ENCODE results near the gene WNT4.

WNT4 gene

GRCh38 chr1:22129501-22130117 lies 13.3 kb downstream of the WNT4 start:
- DNase-seq (ENCODE audit: low spot score), result no peak

GRCh38 chr1:22128392-22128791 lies 14.5 kb downstream of the WNT4 start:
- no peak for DNase-seq (ENCODE audit: low spot score)

GRCh38 chr1:22127731-22128130 lies 15.2 kb downstream of the WNT4 start:
- no peak for DNase-seq (ENCODE audit: low spot score)

GRCh38 chr1:22127248-22127647 lies 15.6 kb downstream of the WNT4 start:
- no peak for DNase-seq (ENCODE audit: low spot score)

GRCh38 chr1:22126531-22126930 lies 16.4 kb downstream of the WNT4 start:
- no peak for DNase-seq (ENCODE audit: low spot score)

- no peak for DNase-seq (ENCODE audit: low spot score)
These were observed 18.2 kb downstream of the WNT4 start for GRCh38 chr1:22124592-22125229.

GRCh38 chr1:22123901-22124404 lies 18.9 kb downstream of the WNT4 start:
- DNase-seq (ENCODE audit: low spot score), result no peak

- no peak for DNase-seq (ENCODE audit: low spot score)
These were observed 19.9 kb downstream of the WNT4 start for GRCh38 chr1:22123071-22123390.

- DNase-seq (ENCODE audit: low spot score), result peak; percentile 68
These were observed 20.4 kb downstream of the WNT4 start for GRCh38 chr1:22122273-22123070.

- DNase-seq (ENCODE audit: low spot score), result no peak
These were observed 21.4 kb downstream of the WNT4 start for GRCh38 chr1:22121421-22121911.

GRCh38 chr1:22120469-22120790 lies 22.5 kb downstream of the WNT4 start:
- no peak for DNase-seq (ENCODE audit: low spot score)

- DNase-seq (ENCODE audit: low spot score), result no peak
These were observed 23.1 kb downstream of the WNT4 start for GRCh38 chr1:22119626-22120468.

- DNase-seq (ENCODE audit: low spot score), result no peak
These were observed 24.5 kb downstream of the WNT4 start for GRCh38 chr1:22118291-22118992.

GRCh38 chr1:22117851-22118250 lies 25.0 kb downstream of the WNT4 start:
- peak; percentile 41 for DNase-seq (ENCODE audit: low spot score)

- peak; percentile 83 for DNase-seq (ENCODE audit: low spot score)
These were observed 25.7 kb downstream of the WNT4 start for GRCh38 chr1:22117238-22117637.

- DNase-seq (ENCODE audit: low spot score), result no peak
These were observed 27.6 kb downstream of the WNT4 start for GRCh38 chr1:22115286-22115685.

- no peak for DNase-seq (ENCODE audit: low spot score)
These were observed 28.5 kb downstream of the WNT4 start for GRCh38 chr1:22114083-22115012.

- DNase-seq (ENCODE audit: low spot score), result no peak
These were observed 30.3 kb downstream of the WNT4 start for GRCh38 chr1:22112554-22112953.

GRCh38 chr1:22111620-22112019 lies 31.3 kb downstream of the WNT4 start:
- DNase-seq (ENCODE audit: low spot score), result no peak

- no peak for DNase-seq (ENCODE audit: low spot score)
These were observed 31.8 kb downstream of the WNT4 start for GRCh38 chr1:22111115-22111514.
